ENCODE results near the gene RETREG3. TPM values are rescaled to one million over a fixed set of nuclear protein-coding genes. Genes with fewer than 3 reads are reported as not detected.

RETREG3 gene
- total and polyA plus RNA-seq, 9 of the 15 experiments (the other 6 are each of a cell fraction or from before 2014, with no cell fraction given) = 4.1 to 39.0 (median 16.9) TPM

DNA sequence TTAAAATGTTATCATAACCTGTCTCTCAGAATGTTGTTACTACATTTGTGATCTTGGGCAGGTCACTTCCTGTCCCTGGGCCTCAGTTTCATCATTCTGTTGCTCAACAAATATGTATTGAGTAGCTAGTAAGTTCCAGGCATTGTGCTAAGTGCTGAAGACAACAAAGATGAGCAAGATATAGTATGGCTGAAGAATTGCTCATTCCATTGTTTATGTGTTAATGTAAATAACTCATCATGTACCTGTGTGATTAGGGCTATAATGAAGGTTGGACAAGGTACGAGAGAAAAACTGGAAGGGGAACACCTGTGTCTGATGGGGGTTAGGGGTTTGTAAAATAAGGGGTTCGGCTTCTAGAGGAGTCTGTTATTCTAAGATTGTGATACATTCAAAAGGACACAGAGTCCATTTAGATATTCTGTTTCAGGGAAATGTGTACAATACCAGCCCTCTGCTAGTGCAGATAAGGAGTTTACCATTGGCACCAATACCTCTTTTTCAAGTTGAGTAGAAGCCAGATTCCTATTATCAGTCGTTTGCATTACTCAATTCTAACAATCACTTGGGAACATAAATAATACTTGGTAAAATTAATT lies 20.3 kb upstream of the RETREG3 start (continued):
- TF ChIP-seq NEUROD1 (IDR thresholded peaks at IDR 0.05; ENCODE audit: borderline replicate concordance, low read depth, low read length, partially characterized antibody) (no peak), PRPF4 (IDR thresholded peaks at IDR 0.05; ENCODE audit: insufficient read depth, low read depth, low read length, poor library complexity, severe bottlenecking) (no peak), MTA1 (IDR thresholded peaks at IDR 0.05; ENCODE audit: borderline replicate concordance) (no peak), IRF2 (CRISPR knock-in tag; IDR thresholded peaks at IDR 0.05) (no peak), XRCC3 (IDR thresholded peaks at IDR 0.05) (no peak), HMGN3 (IDR thresholded peaks at IDR 0.05; ENCODE audit: borderline replicate concordance, extremely low read depth, insufficient read length, low read depth, low read length) (no peak), IFI16 (CRISPR knock-in tag; IDR thresholded peaks at IDR 0.05) (no peak), HLTF (IDR thresholded peaks at IDR 0.05) (no peak), ZBTB17 (CRISPR knock-in tag; IDR thresholded peaks at IDR 0.05) (no peak), GTF2A2 (tag; IDR thresholded peaks at IDR 0.05) (no peak), KLF1 (tag; IDR thresholded peaks at IDR 0.05) (no peak), SIX5 (IDR thresholded peaks at IDR 0.05; ENCODE audit: borderline replicate concordance in 1 of 2, insufficient read depth in 1 of 2, low read depth in 1 of 2, low read length in 2 of 2) (no peak), RCOR1 (IDR thresholded peaks at IDR 0.05; ENCODE audit: borderline replicate concordance in 1 of 2, low read depth in 2 of 2, low read length in 2 of 2) (peak; percentile 55 to 71; a peak in 2 of 4 replicates), FOXK1 (CRISPR knock-in tag; IDR thresholded peaks at IDR 0.05; ENCODE audit: borderline replicate concordance) (no peak), LEF1 (IDR thresholded peaks at IDR 0.05) (0 out of 2 replicates have a peak, but pooled peaks have one; percentile 36), MECOM (CRISPR knock-in tag; IDR thresholded peaks at IDR 0.05) (0 out of 2 replicates have a peak, but pooled peaks have one; percentile 40), FOSL1 (tag; conservative IDR thresholded peaks at IDR 0.05) (no peak; the same call in 1 of the 2 replicates), SRSF3 (IDR thresholded peaks at IDR 0.05; ENCODE audit: insufficient read depth, low read length) (no peak), TCFL5 (CRISPR knock-in tag; conservative IDR thresholded peaks at IDR 0.05) (no peak)
- TF ChIP-seq, protein P1, sequence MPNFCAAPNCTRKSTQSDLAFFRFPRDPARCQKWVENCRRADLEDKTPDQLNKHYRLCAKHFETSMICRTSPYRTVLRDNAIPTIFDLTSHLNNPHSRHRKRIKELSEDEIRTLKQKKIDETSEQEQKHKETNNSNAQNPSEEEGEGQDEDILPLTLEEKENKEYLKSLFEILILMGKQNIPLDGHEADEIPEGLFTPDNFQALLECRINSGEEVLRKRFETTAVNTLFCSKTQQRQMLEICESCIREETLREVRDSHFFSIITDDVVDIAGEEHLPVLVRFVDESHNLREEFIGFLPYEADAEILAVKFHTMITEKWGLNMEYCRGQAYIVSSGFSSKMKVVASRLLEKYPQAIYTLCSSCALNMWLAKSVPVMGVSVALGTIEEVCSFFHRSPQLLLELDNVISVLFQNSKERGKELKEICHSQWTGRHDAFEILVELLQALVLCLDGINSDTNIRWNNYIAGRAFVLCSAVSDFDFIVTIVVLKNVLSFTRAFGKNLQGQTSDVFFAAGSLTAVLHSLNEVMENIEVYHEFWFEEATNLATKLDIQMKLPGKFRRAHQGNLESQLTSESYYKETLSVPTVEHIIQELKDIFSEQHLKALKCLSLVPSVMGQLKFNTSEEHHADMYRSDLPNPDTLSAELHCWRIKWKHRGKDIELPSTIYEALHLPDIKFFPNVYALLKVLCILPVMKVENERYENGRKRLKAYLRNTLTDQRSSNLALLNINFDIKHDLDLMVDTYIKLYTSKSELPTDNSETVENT (CRISPR knock-in tag; IDR thresholded peaks at IDR 0.05) = no peak
- TF ChIP-seq, protein P2, sequence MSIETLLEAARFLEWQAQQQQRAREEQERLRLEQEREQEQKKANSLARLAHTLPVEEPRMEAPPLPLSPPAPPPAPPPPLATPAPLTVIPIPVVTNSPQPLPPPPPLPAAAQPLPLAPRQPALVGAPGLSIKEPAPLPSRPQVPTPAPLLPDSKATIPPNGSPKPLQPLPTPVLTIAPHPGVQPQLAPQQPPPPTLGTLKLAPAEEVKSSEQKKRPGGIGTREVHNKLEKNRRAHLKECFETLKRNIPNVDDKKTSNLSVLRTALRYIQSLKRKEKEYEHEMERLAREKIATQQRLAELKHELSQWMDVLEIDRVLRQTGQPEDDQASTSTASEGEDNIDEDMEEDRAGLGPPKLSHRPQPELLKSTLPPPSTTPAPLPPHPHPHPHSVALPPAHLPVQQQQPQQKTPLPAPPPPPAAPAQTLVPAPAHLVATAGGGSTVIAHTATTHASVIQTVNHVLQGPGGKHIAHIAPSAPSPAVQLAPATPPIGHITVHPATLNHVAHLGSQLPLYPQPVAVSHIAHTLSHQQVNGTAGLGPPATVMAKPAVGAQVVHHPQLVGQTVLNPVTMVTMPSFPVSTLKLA (conservative IDR thresholded peaks at IDR 0.05) = 0 out of 4 replicates have a peak, but pooled peaks of 1 of the 2 experiments have one; percentile 34
- TF ChIP-seq, protein P3, sequence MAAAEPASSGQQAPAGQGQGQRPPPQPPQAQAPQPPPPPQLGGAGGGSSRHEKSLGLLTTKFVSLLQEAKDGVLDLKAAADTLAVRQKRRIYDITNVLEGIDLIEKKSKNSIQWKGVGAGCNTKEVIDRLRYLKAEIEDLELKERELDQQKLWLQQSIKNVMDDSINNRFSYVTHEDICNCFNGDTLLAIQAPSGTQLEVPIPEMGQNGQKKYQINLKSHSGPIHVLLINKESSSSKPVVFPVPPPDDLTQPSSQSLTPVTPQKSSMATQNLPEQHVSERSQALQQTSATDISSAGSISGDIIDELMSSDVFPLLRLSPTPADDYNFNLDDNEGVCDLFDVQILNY (CRISPR knock-in tag; IDR thresholded peaks at IDR 0.05) = no peak
